MM.1S (cell line): ENCODE data around the gene DMTF1.

Source experiments
- EZH2 ChIP-seq: fragments of 300-600 bp; sonication (generic); optimal IDR thresholded peaks from 2 replicates; pipeline ENCODE3; 2017; ENCODE audit warnings: low read depth, mild to moderate bottlenecking, antibody characterized with exemption, low read length, mixed read lengths
- EZH2phosphoT487 ChIP-seq: fragments of 300-600 bp; sonication (generic); IDR thresholded peaks from 2 replicates; pipeline ENCODE4 v1.6.1; 2018; ENCODE audit warnings: antibody characterized with exemption, low read length
- TF ChIP-seq, protein P1 (sequence below): fragments of 300-600 bp; sonication (generic); IDR thresholded peaks from 2 replicates; pipeline ENCODE4 v1.5.1; 2016; ENCODE audit warnings: antibody characterized with exemption, low read length, mixed read lengths

DNA sequence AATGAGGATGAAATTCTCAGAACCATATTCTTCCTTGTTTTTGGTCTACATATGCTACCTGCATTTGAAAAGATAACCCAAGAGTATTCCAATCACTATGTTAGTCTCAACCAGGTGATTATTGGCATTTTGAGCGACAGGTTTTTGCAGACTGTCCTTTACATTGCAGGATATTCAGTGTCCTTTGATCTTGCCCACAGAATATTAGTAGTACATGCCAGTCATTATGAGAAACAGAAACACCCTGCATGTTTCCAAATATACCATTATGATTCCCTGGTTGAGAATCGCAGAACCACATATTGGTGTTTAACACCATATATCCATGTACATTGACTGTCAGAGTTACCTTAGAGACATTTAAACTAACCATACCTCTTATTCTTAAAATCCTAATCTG, 36.7 kb downstream of the DMTF1 start:
- TF ChIP-seq, protein P1, sequence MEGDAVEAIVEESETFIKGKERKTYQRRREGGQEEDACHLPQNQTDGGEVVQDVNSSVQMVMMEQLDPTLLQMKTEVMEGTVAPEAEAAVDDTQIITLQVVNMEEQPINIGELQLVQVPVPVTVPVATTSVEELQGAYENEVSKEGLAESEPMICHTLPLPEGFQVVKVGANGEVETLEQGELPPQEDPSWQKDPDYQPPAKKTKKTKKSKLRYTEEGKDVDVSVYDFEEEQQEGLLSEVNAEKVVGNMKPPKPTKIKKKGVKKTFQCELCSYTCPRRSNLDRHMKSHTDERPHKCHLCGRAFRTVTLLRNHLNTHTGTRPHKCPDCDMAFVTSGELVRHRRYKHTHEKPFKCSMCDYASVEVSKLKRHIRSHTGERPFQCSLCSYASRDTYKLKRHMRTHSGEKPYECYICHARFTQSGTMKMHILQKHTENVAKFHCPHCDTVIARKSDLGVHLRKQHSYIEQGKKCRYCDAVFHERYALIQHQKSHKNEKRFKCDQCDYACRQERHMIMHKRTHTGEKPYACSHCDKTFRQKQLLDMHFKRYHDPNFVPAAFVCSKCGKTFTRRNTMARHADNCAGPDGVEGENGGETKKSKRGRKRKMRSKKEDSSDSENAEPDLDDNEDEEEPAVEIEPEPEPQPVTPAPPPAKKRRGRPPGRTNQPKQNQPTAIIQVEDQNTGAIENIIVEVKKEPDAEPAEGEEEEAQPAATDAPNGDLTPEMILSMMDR = no peak
- no peak for TF ChIP-seq EZH2
- no peak for TF ChIP-seq EZH2phosphoT487
